Body of pancreas (tissue), 4 donors: ENCODE results near the gene NEURL1.

Source experiments
- CTCF ChIP-seq, 7 experiments: fragments of 450-650 bp in 4 of 7; fragments of 200-600 bp in 3 of 7; sonication (generic) in 3 of 7; IDR thresholded peaks; one replicate each; pipeline ENCODE4 v1.5.1; 2016 to 2019; ENCODE audit warnings: antibody characterized with exemption in 7 of 7
- POLR2A ChIP-seq, 3 donors: fragments of 450-650 bp; IDR thresholded peaks; one replicate each; pipeline ENCODE4 v1.6.1; 2016; ENCODE audit warnings: antibody characterized with exemption in 3 of 3, mild to moderate bottlenecking in 2 of 3

GRCh38 chr10:103617602-103618385 lies 124.3 kb downstream of the NEURL1 start:
- TF ChIP-seq CTCF (IDR thresholded peaks at IDR 0.05) (no peak), POLR2A (IDR thresholded peaks at IDR 0.05) (no peak)
